ENCODE data around the gene ASCC1.

GRCh38 chr10:72146559-72147323 lies 69.3 kb downstream of the ASCC1 start:
- no peak for TF ChIP-seq POLR2A (IDR thresholded peaks at IDR 0.05)
- no peak for TF ChIP-seq CTCF (IDR thresholded peaks at IDR 0.05)
